ENCODE data around the gene GHITM.

Gene GHITM

DNA sequence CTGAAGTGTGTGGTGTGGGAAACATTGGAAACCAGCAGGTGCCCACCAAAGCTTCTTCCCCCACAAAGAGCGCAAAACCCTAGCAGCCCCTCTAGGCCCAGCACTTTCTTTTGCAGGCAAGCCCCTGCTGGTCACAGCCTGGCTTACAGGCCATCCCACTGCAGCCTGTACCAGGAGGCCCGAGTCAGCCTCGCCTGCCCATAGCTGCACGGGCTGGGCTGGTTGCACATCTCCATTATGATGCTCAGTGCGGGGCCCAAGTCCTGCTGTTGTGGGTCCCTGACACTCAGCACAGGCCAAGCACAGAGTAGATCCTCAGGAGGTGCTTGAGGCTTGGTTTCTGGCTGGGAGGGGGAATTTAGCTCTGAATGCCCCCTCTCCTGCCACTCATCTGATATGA lies 63.0 kb downstream of the GHITM start:
- no peak for DNase-seq

Measured in NCI-H2171 (cell line).